HCT116 (cell line): Measurements from ENCODE around the gene TNKS1BP1. TPM values are rescaled to one million over a fixed set of nuclear protein-coding genes. Genes with fewer than 3 reads are reported as not detected.

ENCODE experiments used
- ATAC-seq: fragments of 200-7000 bp; cut with Tn5 transposase; 2 replicates; pipeline ENCODE4 v1.9.1; 2020; ENCODE audit warnings: mild to moderate bottlenecking, moderate library complexity
- BruUV-seq: library from RNA; stranded (reverse); fragments of 400-500 nt; replicated peaks from 2 replicates; lab custom pipeline; 2021; lab: Mats Ljungman, UMichigan
- CTCF ChIA-PET: fragments of 300-600 bp; sonication (Branson Sonifier 250); formaldehyde crosslinking; loops from one replicate; lab custom pipeline; 2021; ENCODE audit warnings: antibody characterized with exemption; lab: Charles Lee
- POLR2A ChIA-PET: fragments of 300-600, 350-600 bp; sonication (Branson Sonifier 250); formaldehyde crosslinking; loops from one replicate; lab custom pipeline; 2021; ENCODE audit warnings: antibody characterized with exemption; lab: Charles Lee
- RAD21 ChIA-PET, 2 experiments: fragments of 300-600 bp; sonication (Branson Sonifier 250); formaldehyde crosslinking; loops; one replicate each; lab custom pipeline; 2023; ENCODE audit warnings: low total read pairs in 2 of 2; ENCODE audit not compliant: uncharacterized antibody in 2 of 2, unreplicated experiment in 2 of 2, low non-redundant PET in 1 of 2; lab: Charles Lee
- DNase-seq: peaks from one replicate; pipeline ENCODE4 v3.0.0-alpha.2; 2010; ENCODE audit warnings: low read depth, low spot score
- H2AFZ ChIP-seq: fragments of 200-600 bp; shearing (Covaris generic), sonication (generic); 2 replicates; pipeline ENCODE4 v1.6.1; 2017; ENCODE audit warnings: low read depth, mixed run types, mixed read lengths, antibody characterized with exemption, low read length; ENCODE audit not compliant: poor library complexity, severe bottlenecking
- H3K27ac ChIP-seq: 2 replicates; pipeline ENCODE4 v1.5.1; 2012; ENCODE audit warnings: low read depth, low read length
- H3K27me3 ChIP-seq: fragments of 200-600 bp; sonication (generic); 2 replicates; pipeline ENCODE4 v1.6.1; 2016; ENCODE audit warnings: mixed run types, low read length, mixed read lengths; ENCODE audit not compliant: insufficient read depth
- H3K36me3 ChIP-seq, 2 experiments: fragments of 200-500 bp in 1 of 2; fragments of 200-600 bp in 1 of 2; sonication (Bioruptor generic) in 1 of 2; sonication (generic) in 1 of 2; 2 replicates each; pipeline versions ENCODE4 v1.5.1 to v1.6.1; 2014 to 2016; ENCODE audit warnings: low read length in 2 of 2, inconsistent platforms in 1 of 2, mixed read lengths in 1 of 2, mixed run types in 1 of 2; ENCODE audit not compliant: insufficient read depth in 2 of 2, control insufficient read depth in 1 of 2
- H3K4me1 ChIP-seq, 2 experiments: fragments of 200-600 bp in 1 of 2; sonication (generic) in 1 of 2; 2 replicates each; pipeline versions ENCODE4 v1.5.1 to v1.6.1; 2012 to 2017; ENCODE audit warnings: low read length in 2 of 2, inconsistent platforms in 1 of 2, mild to moderate bottlenecking in 1 of 2, mixed read lengths in 1 of 2, mixed run types in 1 of 2, moderate library complexity in 1 of 2; ENCODE audit not compliant: insufficient read depth in 2 of 2, control insufficient read depth in 1 of 2
- H3K4me2 ChIP-seq: fragments of 200-600 bp; sonication (generic); 2 replicates; pipeline ENCODE4 v1.6.1; 2017; ENCODE audit warnings: mixed run types, low read length, mixed read lengths
- H3K4me3 ChIP-seq, 2 experiments: fragments of 200-600 bp in 1 of 2; sonication (generic) in 1 of 2; replicated peaks in 1 of 2; 2 replicates each; pipeline ENCODE4 v1.5.1; 2011 to 2016; ENCODE audit warnings: low read length in 2 of 2, control low read depth in 1 of 2, low read depth in 1 of 2, mild to moderate bottlenecking in 1 of 2, mixed read lengths in 1 of 2, mixed run types in 1 of 2
- H3K79me2 ChIP-seq: fragments of 200-600 bp; sonication (generic); 2 replicates; pipeline ENCODE4 v1.6.1; 2017; ENCODE audit warnings: mild to moderate bottlenecking, mixed run types, low read length, moderate library complexity, mixed read lengths; ENCODE audit not compliant: insufficient read depth
- H3K9ac ChIP-seq: fragments of 200-600 bp; sonication (generic); 2 replicates; pipeline ENCODE4 v1.6.1; 2016; ENCODE audit warnings: low read length, mixed read lengths
- H3K9me2 ChIP-seq: fragments of 200-600 bp; sonication (generic), shearing (Covaris generic); 2 replicates; pipeline ENCODE4 v1.6.1; 2017; ENCODE audit warnings: mixed run types, mild to moderate bottlenecking, moderate library complexity; ENCODE audit not compliant: insufficient read depth
- H3K9me3 ChIP-seq, 2 experiments: fragments of 200-500 bp in 1 of 2; fragments of 200-600 bp in 1 of 2; sonication (Bioruptor generic) in 1 of 2; sonication (generic) in 1 of 2; 2 replicates each; pipeline ENCODE4 v1.6.1; 2014 to 2017; ENCODE audit warnings: low read length in 2 of 2, mixed read lengths in 2 of 2, inconsistent platforms in 1 of 2, low read depth in 1 of 2, mild to moderate bottlenecking in 1 of 2, mixed run types in 1 of 2, moderate library complexity in 1 of 2; ENCODE audit not compliant: control insufficient read depth in 1 of 2, insufficient read depth in 1 of 2
- H4K20me1 ChIP-seq: fragments of 200-600 bp; sonication (generic), shearing (Covaris generic); 2 replicates; pipeline ENCODE4 v1.6.1; 2017; ENCODE audit warnings: mixed run types, mild to moderate bottlenecking, moderate library complexity; ENCODE audit not compliant: insufficient read depth
- CEBPB ChIP-seq: IDR thresholded peaks from 2 replicates; pipeline ENCODE4 v1.6.1; 2012; ENCODE audit warnings: low read depth
- EGR1 ChIP-seq: IDR thresholded peaks from 2 replicates; pipeline ENCODE4 v1.6.1; 2012; ENCODE audit warnings: low read depth
- ELF1 ChIP-seq: IDR thresholded peaks from 2 replicates; pipeline ENCODE4 v1.6.1; 2012; ENCODE audit warnings: low read depth, borderline replicate concordance
- EZH2phosphoT487 ChIP-seq: fragments of 200-600 bp; IDR thresholded peaks from 2 replicates; pipeline ENCODE4 v1.6.1; 2018; ENCODE audit warnings: antibody characterized with exemption, borderline replicate concordance
- JUND ChIP-seq: IDR thresholded peaks from 2 replicates; pipeline ENCODE4 v1.6.1; 2012
- POLR2AphosphoS5 ChIP-seq: IDR thresholded peaks from 2 replicates; pipeline ENCODE4 v1.6.1; 2011; ENCODE audit warnings: mild to moderate bottlenecking, low read depth, low read length, moderate library complexity
- RAD21 ChIP-seq: IDR thresholded peaks from 2 replicates; pipeline ENCODE4 v1.6.1; 2012; ENCODE audit warnings: low read depth, mild to moderate bottlenecking
- SIN3A ChIP-seq: IDR thresholded peaks from 2 replicates; pipeline ENCODE4 v1.6.1; 2012; ENCODE audit warnings: low read depth
- SP1 ChIP-seq: IDR thresholded peaks from 2 replicates; pipeline ENCODE4 v1.6.1; 2012; ENCODE audit warnings: low read depth
- SRF ChIP-seq: IDR thresholded peaks from 2 replicates; pipeline ENCODE4 v1.6.1; 2012; ENCODE audit warnings: low read depth
- YY1 ChIP-seq: IDR thresholded peaks from 2 replicates; pipeline ENCODE4 v1.6.1; 2011; ENCODE audit warnings: low read length, low read depth, moderate library complexity, mild to moderate bottlenecking; ENCODE audit not compliant: insufficient replicate concordance; ENCODE audit errors: extremely low read depth
- ZFX ChIP-seq: fragments of 450-650 bp; IDR thresholded peaks from 2 replicates; pipeline ENCODE4 v1.6.1; 2017
- intact Hi-C: fragments of 100-400 bp; cut with micrococcal nuclease; formaldehyde crosslinking; loops from 2 replicates; pipeline ENCODE4 v1.10.0; 2022
- total RNA-seq: library from RNA; stranded (reverse); gene quantifications from one replicate; pipeline ENCODE4 v1.2.1, GENCODE V29; 2021; ENCODE audit not compliant: unreplicated experiment
- TF ChIP-seq, protein P1 (sequence below): IDR thresholded peaks from 2 replicates; pipeline ENCODE4 v1.6.1; 2011; ENCODE audit warnings: mild to moderate bottlenecking, low read length, moderate library complexity; ENCODE audit not compliant: insufficient replicate concordance; ENCODE audit errors: extremely low read depth
- TF ChIP-seq, protein P2 (sequence below), 3 experiments: fragments of 200-600 bp in 1 of 3; sonication (generic) in 1 of 3; IDR thresholded peaks in 2 of 3; conservative IDR thresholded peaks in 1 of 3; 2 replicates each; pipeline ENCODE4 v1.5.1; 2012 to 2017; ENCODE audit warnings: low read depth in 2 of 3, low read length in 2 of 3, antibody characterized with exemption in 1 of 3, borderline replicate concordance in 1 of 3, control low read depth in 1 of 3, mild to moderate bottlenecking in 1 of 3, mixed read lengths in 1 of 3, mixed run types in 1 of 3, moderate library complexity in 1 of 3; ENCODE audit not compliant: insufficient read depth in 1 of 3

TNKS1BP1 gene
- total RNA-seq, 1 experiment from 2014 or later, result 77.6 TPM

DNA sequence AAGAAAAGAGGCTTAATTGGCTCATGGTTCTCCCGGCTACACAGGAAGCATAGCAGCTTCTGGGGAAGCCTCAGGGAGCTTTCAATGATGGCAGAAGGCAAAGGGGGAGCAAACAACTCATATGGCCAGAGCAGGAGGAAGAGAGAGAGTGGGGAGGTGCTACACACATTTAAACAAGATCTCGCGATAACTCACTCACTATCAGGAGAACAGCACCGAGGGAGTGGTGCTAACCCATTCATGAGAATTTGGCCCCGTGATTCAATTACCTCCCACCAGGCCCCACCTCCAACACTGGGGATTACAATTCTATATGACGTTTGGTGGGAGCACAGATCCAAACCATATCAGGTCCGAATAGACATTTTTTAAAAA, 46.0 kb downstream of the TNKS1BP1 start:
- ChIA-PET RAD21 (no interaction called here), CTCF (interaction anchor here (1.4 to 1.5 kb wide), 2 partner anchors 9 to 29 kb away, joined by 3 to 5 read pairs; no protein-coding TSS in a partner anchor), POLR2A (interaction anchor here (1.1 kb wide), 1 partner anchor 33 kb away, joined by 3 read pairs; no protein-coding TSS in a partner anchor)
- no peaks in the 10 kb centered on the region for H3K9me2 ChIP-seq
- no peaks in the 10 kb centered on the region for H3K27me3 ChIP-seq
- H3K4me3 ChIP-seq, result no peak overlapping the region
- peak overlapping the region; percentile 41; the same call in 1 of the 2 replicates for H3K9ac ChIP-seq
- H4K20me1 ChIP-seq, result no peaks in the 10 kb centered on the region
- no peak for ATAC-seq
- H3K4me1 ChIP-seq, result peaks cover 9 to 15% of the 10 kb centered on the region in 2 experiments
- no TSS peak for BruUV-seq
- no peaks in the 10 kb centered on the region for H3K36me3 ChIP-seq
- DNase-seq, result no peak
- peak overlapping the region; percentile 4; the same call in 1 of the 2 replicates for H3K27ac ChIP-seq
- no peaks in the 10 kb centered on the region for H3K79me2 ChIP-seq
- peak overlapping the region; percentile 92; the same call in 1 of the 2 replicates for H3K4me2 ChIP-seq
- intact Hi-C loops, result no loop called here
- no peaks in the 10 kb centered on the region for H3K9me3 ChIP-seq
- TF ChIP-seq SP1 (no peak), POLR2AphosphoS5 (no peak), SRF (no peak), YY1 (no peak), ELF1 (no peak), RAD21 (no peak), JUND (no peak), EZH2phosphoT487 (no peak), CEBPB (no peak), SIN3A (no peak), ZFX (no peak), EGR1 (no peak)
- TF ChIP-seq, protein P1, sequence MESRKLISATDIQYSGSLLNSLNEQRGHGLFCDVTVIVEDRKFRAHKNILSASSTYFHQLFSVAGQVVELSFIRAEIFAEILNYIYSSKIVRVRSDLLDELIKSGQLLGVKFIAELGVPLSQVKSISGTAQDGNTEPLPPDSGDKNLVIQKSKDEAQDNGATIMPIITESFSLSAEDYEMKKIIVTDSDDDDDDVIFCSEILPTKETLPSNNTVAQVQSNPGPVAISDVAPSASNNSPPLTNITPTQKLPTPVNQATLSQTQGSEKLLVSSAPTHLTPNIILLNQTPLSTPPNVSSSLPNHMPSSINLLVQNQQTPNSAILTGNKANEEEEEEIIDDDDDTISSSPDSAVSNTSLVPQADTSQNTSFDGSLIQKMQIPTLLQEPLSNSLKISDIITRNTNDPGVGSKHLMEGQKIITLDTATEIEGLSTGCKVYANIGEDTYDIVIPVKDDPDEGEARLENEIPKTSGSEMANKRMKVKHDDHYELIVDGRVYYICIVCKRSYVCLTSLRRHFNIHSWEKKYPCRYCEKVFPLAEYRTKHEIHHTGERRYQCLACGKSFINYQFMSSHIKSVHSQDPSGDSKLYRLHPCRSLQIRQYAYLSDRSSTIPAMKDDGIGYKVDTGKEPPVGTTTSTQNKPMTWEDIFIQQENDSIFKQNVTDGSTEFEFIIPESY, result no peak
- TF ChIP-seq, protein P2, sequence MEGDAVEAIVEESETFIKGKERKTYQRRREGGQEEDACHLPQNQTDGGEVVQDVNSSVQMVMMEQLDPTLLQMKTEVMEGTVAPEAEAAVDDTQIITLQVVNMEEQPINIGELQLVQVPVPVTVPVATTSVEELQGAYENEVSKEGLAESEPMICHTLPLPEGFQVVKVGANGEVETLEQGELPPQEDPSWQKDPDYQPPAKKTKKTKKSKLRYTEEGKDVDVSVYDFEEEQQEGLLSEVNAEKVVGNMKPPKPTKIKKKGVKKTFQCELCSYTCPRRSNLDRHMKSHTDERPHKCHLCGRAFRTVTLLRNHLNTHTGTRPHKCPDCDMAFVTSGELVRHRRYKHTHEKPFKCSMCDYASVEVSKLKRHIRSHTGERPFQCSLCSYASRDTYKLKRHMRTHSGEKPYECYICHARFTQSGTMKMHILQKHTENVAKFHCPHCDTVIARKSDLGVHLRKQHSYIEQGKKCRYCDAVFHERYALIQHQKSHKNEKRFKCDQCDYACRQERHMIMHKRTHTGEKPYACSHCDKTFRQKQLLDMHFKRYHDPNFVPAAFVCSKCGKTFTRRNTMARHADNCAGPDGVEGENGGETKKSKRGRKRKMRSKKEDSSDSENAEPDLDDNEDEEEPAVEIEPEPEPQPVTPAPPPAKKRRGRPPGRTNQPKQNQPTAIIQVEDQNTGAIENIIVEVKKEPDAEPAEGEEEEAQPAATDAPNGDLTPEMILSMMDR (IDR thresholded peaks at IDR 0.05 in 2 of 3, conservative IDR thresholded peaks at IDR 0.05 in 1 of 3; ENCODE audit: borderline replicate concordance in 1 of 3, insufficient read depth in 1 of 3, low read depth in 2 of 3, low read length in 2 of 3), result no peak
- H2AFZ ChIP-seq, result peak overlapping the region; percentile 100
